HepG2 (cell line): Measurements from ENCODE around the gene PKD2L1. TPM values are rescaled to one million over a fixed set of nuclear protein-coding genes. Genes with fewer than 3 reads are reported as not detected.

ENCODE experiments used
- MBD4 ChIP-seq: IDR thresholded peaks from 2 replicates; pipeline ENCODE4 v1.6.1; 2012; ENCODE audit warnings: low read length, inconsistent platforms, borderline replicate concordance
- polyA plus RNA-seq, 8 experiments: library from polyadenylated mRNA; depleted of rRNA in 3 of 8; stranded (reverse) in 7 of 8; unstranded in 1 of 8; fragments of >200 nt; fragmentation: Illumina TruSeq in 4 of 8; extraction: Trizol in 4 of 8; gene quantifications; 2 replicates each; pipeline versions ENCODE4 v1.2.1 to v1.2.3, GENCODE V29; 2011 to 2016; ENCODE audit warnings: low read depth in 4 of 8, missing spikeins in 1 of 8, mixed read lengths in 1 of 8; ENCODE audit not compliant: insufficient read depth in 1 of 8
- total RNA-seq, 5 experiments: library from RNA; depleted of rRNA; stranded (reverse); fragments of >200 nt; fragmentation: Illumina TruSeq; extraction: Trizol; gene quantifications; 2 replicates each; pipeline ENCODE4 v1.2.3, GENCODE V29; 2016; ENCODE audit warnings: low read depth in 1 of 5
- TF ChIP-seq, protein P1 (sequence below): IDR thresholded peaks from 2 replicates; pipeline ENCODE4 v1.6.1; 2016; ENCODE audit warnings: low read depth, missing genetic modification reagents, missing compliant biosample characterization
- TF ChIP-seq, protein P2 (sequence below): sonication (generic); formaldehyde crosslinking; IDR thresholded peaks from 2 replicates; pipeline ENCODE4 v1.4.0; 2020; ENCODE audit warnings: missing genetic modification reagents, borderline replicate concordance
- TF ChIP-seq, protein P3 (sequence below): IDR thresholded peaks from 2 replicates; pipeline ENCODE4 v1.6.1; 2016; ENCODE audit warnings: missing compliant biosample characterization, missing genetic modification reagents, borderline replicate concordance

The PKD2L1 gene
- total and polyA plus RNA-seq, 2 of the 13 experiments (the other 11 are each of a cell fraction or from before 2014, with no cell fraction given): 0.07 to 0.15 TPM

- TF ChIP-seq, protein P1, sequence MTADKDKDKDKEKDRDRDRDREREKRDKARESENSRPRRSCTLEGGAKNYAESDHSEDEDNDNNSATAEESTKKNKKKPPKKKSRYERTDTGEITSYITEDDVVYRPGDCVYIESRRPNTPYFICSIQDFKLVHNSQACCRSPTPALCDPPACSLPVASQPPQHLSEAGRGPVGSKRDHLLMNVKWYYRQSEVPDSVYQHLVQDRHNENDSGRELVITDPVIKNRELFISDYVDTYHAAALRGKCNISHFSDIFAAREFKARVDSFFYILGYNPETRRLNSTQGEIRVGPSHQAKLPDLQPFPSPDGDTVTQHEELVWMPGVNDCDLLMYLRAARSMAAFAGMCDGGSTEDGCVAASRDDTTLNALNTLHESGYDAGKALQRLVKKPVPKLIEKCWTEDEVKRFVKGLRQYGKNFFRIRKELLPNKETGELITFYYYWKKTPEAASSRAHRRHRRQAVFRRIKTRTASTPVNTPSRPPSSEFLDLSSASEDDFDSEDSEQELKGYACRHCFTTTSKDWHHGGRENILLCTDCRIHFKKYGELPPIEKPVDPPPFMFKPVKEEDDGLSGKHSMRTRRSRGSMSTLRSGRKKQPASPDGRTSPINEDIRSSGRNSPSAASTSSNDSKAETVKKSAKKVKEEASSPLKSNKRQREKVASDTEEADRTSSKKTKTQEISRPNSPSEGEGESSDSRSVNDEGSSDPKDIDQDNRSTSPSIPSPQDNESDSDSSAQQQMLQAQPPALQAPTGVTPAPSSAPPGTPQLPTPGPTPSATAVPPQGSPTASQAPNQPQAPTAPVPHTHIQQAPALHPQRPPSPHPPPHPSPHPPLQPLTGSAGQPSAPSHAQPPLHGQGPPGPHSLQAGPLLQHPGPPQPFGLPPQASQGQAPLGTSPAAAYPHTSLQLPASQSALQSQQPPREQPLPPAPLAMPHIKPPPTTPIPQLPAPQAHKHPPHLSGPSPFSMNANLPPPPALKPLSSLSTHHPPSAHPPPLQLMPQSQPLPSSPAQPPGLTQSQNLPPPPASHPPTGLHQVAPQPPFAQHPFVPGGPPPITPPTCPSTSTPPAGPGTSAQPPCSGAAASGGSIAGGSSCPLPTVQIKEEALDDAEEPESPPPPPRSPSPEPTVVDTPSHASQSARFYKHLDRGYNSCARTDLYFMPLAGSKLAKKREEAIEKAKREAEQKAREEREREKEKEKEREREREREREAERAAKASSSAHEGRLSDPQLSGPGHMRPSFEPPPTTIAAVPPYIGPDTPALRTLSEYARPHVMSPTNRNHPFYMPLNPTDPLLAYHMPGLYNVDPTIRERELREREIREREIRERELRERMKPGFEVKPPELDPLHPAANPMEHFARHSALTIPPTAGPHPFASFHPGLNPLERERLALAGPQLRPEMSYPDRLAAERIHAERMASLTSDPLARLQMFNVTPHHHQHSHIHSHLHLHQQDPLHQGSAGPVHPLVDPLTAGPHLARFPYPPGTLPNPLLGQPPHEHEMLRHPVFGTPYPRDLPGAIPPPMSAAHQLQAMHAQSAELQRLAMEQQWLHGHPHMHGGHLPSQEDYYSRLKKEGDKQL: no peak
- TF ChIP-seq MBD4: no peak
- TF ChIP-seq, protein P2, sequence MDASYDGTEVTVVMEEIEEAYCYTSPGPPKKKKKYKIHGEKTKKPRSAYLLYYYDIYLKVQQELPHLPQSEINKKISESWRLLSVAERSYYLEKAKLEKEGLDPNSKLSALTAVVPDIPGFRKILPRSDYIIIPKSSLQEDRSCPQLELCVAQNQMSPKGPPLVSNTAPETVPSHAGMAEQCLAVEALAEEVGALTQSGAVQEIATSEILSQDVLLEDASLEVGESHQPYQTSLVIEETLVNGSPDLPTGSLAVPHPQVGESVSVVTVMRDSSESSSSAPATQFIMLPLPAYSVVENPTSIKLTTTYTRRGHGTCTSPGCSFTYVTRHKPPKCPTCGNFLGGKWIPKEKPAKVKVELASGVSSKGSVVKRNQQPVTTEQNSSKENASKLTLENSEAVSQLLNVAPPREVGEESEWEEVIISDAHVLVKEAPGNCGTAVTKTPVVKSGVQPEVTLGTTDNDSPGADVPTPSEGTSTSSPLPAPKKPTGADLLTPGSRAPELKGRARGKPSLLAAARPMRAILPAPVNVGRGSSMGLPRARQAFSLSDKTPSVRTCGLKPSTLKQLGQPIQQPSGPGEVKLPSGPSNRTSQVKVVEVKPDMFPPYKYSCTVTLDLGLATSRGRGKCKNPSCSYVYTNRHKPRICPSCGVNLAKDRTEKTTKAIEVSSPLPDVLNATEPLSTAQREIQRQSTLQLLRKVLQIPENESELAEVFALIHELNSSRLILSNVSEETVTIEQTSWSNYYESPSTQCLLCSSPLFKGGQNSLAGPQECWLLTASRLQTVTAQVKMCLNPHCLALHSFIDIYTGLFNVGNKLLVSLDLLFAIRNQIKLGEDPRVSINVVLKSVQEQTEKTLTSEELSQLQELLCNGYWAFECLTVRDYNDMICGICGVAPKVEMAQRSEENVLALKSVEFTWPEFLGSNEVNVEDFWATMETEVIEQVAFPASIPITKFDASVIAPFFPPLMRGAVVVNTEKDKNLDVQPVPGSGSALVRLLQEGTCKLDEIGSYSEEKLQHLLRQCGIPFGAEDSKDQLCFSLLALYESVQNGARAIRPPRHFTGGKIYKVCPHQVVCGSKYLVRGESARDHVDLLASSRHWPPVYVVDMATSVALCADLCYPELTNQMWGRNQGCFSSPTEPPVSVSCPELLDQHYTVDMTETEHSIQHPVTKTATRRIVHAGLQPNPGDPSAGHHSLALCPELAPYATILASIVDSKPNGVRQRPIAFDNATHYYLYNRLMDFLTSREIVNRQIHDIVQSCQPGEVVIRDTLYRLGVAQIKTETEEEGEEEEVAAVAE (CRISPR knock-in tag): no peak
- TF ChIP-seq, protein P3, sequence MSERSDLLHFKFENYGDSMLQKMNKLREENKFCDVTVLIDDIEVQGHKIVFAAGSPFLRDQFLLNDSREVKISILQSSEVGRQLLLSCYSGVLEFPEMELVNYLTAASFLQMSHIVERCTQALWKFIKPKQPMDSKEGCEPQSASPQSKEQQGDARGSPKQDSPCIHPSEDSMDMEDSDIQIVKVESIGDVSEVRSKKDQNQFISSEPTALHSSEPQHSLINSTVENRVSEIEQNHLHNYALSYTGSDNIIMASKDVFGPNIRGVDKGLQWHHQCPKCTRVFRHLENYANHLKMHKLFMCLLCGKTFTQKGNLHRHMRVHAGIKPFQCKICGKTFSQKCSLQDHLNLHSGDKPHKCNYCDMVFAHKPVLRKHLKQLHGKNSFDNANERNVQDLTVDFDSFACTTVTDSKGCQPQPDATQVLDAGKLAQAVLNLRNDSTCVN (CRISPR knock-in tag): no peak
Measured at GRCh38 chr10:100372415-100373297, 42.6 kb upstream of the PKD2L1 start (continued).
